Hepatic stellate cell (primary cell): ENCODE results near the gene UNC13B.
A peak's percentile ranks its signal among the peaks of the same experiment; 100 is the strongest.

Source experiments
- DNase-seq: peaks from one replicate; pipeline ENCODE4 v3.0.0; 2011; ENCODE audit warnings: low spot score

The UNC13B gene

DNA sequence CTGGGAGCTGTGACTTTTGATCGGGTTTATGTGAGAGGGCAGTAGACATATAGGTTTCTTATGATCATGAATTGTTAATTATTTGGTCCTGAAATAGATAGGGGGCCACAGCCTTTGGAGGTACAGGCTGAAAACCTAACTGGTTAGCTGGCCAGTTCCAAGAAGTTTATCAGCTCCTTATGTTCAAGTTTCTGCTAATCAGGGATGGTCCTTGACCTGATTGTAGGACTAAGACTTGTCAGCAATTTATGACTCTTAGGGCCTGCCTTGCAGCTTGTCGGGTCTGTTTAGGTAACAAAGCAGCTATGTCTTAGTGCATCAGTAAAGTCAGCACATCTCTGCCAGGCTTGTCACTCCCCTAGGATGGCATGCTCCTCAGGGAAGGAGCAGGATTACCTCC, 176.3 kb downstream of the UNC13B start:
- no peak for DNase-seq

DNA sequence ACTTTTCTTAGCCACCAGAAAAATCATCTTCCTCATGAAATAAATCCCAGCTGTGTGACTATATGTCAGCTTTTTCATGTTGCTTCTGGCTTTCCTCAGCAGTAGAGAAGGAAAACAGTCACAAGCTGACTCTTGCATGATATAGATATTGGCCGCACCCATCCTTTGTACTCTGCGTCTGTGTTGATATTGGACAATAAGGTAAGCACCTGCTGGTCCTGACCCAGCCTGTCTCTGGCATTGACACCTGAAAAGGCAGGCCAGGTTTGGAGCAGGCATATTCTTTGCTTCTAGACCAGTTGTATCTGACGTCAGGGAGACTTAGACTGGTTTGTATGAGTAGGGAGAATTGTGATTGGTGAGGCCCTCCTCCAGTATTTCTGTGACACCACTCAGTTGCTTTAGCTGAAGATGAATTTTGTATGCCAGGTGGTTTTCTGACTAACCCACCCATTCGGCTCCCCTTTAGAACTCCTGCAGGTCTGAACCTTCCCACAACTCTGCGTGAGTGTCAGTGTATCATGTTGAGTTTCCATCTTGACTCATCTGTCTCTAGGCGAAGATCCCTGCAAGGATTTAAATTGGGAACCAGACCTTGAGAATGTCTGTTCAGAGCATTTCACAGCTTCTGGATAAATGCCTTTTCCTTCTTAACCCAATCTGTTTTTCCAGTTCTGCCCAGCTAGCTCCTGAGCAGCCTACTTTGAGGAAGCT, 176.9 kb downstream of the UNC13B start:
- DNase-seq, result no peak

DNA sequence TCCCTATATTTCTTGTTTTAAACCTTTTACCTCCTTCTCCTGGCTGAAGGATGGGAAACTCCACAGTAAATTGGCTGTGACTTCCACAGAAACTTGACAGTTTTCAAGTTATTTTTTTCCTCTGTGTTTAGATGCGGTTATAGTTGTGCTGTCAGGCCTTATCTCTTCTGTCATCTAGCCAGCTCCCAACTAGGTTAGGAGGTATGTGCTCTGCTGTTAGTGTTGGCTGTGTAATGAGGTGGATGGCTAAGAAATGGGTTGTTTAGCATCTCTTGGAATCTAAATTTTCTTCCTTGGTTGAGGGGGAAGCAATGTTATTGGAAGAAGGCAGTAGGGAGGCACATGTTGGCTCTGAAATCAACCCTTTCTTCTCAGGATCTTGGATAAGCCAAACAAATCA, 178.2 kb downstream of the UNC13B start:
- no peak for DNase-seq

DNA sequence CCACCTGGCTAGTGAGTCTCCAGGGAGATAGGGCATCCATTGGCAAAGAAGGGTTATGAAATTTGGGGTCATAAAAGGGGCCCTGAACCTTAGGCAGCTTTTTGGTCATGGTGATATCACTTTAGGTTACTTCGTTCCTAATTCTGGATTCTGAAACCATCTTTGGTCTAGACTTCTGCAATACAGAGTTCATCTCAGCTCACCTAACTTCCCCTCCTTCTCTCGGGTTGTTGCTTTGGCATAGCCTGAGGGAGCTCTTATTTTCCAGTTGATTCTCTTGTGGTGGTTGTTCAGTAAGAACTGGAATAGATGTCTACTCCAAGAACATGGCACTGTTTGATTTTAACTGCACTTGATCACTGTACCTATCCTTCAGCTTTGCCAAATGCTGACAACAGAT, 179.2 kb downstream of the UNC13B start:
- DNase-seq, result no peak

DNA sequence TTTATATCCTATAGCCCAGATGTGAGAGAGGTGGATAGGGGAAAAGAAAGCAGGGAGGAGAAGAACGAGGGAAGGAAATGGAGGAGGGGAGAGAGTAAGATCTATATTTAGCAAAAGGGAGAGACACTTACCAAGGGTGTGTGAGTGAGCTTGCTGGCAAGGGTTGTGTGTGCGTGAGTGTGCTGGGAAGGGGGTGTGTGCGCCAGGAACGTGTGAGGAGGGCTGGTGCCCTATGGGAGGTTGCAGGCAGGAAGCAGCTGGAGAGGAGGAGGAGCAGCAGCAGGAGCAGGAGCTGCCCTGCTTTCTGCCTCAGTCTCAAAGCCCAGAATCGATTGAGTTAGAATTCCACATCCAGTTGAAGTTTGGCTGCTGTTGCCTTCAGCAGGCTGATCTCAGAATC, 179.8 kb downstream of the UNC13B start:
- peak; percentile 57 for DNase-seq

DNA sequence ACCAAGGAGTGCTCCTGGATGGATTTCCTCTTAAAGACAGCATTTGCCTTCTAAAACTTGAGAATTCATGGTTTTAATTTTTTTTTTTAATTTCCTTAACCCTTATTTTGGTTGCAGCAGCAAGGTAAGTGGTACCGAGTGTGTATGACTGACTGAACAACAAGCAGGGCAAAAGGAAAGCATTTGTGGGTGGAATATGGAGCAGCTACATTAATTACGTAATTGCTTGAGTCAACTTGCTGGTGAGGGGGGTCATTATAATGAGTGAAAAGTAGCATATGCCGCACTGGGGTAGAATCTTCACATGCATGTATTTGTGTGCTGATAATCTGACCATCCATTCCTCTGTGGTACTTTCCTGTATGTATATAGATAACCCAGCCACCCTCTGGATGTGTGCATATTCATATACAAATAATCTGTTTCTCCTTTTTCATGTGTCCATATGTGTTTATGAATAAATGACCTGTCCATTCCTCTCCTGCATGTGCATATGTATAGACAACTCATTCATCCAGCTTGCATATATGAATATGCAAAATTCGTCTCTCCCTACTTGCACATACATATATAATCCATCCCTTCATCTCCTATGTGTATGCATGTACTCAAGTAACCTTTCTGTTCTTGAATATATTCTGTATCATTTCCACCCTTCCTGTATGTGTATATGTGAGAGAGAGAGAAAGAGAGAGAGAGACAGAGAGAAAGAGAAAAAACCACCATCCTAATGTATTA, 180.6 kb downstream of the UNC13B start:
- DNase-seq, result no peak

DNA sequence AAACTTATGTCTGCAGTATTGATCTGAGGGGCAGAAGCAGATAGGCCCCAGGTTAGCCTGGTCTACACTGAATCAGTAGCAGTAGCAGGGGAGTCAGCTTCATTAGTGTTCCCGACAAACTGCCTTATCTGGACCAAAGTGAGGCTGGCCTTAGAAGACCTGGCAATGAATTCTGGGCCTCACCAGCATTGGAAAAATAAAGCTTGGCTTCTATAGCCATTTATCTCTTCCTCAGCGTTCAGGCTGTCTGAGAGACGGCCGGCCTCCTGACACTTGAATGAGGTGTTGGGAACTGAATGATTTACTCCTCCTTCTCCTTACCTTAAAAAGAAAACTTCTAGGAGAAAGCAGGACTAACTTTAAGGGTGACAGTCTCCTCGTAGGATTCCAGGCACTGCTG, 186.3 kb downstream of the UNC13B start:
- DNase-seq, result no peak

DNA sequence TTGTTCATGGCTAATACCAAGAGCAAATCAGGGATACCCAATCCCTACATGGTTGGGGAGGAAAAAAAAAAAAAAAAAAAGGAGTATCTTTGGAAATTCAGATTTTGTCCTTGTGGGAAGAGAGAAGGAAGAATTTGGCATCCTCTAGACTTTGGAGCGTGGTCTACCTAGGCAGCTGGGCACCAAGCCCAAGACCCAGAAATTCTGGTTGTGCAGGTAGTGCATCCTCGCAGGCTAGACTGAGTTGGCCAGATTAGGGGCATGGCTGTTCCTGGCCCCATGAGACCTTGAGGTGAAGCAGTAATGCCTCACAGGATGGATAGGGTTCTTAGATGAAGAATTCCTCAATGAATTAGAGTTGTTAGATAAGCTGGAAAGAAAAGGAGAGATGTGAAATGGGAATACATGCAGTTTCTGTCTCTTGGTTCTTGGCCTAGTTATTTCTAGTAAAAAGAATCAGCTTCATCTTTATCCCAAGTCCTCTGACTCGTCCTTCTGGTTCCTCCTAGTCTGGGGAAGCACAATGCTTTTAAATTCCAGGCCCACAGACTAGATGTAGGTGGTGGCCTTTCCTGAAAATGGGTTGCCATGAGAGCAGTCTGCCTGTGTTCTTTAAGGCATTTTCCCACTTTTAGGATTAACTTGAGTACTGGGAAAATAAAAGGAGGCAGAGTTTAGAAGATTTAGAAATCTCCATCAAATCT, 187.6 kb downstream of the UNC13B start:
- DNase-seq, result no peak

DNA sequence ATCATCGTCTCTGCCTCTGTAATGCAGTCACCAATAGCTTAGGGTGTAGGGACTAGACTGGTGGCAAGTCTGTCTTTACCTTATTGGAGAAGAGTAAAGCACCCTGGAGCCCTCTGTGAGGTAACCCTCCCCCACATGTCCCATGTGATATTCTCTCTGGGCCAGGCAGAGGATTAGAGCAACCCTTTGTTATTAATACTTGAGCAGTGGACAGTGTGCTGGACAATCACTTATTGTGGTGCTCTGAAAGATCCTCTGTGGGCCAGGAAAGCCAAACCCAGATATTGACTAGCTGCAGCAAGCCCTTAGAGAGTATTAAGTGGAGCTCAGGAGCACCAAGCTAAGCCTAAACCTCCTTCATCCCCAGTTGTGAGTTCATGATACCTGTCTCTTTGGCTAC, 188.4 kb downstream of the UNC13B start:
- no peak for DNase-seq

DNA sequence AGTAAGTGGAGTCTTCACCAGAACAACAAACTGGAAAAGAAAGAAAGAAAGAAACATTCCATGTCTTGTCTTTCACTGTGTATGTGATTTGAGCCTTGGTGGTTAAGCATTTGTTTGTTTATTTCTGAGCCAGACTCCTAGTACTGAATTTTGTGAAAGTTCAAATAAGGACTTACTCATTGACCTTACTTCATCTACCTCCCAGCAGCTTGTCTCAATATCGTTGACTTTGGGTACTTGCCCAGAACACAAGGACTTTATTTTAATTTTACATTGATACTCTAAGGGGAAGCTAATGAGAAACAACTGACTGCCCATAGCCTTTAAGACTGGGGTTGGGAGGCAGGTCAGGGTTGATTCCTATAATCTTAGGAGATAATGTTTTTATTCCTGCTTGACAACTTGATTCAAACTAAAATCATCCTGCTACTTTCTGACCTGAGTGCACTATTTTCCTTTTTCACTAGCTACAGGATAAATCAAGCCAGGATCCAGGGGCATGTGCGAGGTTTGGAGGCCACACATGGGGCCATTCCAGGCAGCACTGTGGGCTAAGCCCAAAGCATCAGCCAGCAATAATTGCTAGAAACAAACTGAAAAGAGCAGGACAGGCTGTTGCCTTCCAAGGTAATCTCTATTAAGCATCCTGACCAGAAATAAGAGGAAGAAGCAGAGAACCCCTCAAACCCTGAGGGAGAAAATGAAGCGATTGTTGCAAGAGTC, 189.2 kb downstream of the UNC13B start:
- peak; percentile 17 for DNase-seq

DNA sequence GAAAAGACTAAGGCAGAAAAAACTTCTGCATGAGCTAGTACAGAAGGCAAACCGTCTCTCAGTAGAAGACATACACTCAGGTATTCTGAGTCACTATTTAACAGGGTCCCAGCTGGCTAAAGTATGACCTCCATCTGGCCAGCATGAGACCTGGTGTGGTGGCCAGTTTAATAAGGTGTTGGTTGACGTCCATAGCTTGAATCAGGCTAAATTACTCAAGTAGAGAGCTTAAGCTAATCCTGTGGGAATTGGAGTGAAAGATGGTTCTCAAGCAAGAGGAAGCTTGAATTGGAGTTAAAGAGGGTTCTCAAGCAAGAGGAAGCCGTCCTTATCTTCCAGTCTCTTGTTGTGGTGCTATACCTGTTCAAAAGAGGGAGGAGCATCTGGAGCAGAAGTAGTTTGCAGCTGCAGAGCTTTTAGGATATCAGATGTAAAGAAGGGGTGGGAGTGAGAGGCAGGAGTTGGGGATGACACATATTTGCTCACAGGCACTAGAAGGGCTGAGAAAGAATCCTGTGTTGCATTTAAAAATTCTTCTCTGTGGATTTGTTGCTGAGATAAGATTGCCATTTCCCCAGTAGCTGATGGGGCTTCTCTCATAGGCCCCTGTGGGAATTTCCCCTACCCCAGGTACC, 192.0 kb downstream of the UNC13B start:
- no peak for DNase-seq

DNA sequence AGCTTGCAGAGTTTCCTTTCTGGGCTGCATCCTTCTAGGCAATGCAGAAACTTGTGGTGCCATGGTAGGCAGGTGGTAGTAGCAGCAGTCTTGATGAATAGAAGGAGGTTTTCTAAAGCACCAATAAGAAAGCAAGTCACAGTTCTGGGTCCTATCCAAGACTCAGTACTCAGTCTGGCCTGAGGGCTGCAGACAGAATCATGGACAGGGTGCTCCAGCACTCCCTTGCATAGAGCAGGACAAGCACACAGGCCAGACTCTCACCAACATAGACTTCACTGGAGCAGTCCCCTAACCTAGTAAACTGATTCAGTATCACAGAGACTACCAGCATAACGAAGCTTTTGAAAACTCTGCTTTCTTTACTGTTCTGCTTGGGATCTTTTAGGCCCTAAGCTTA, 194.1 kb downstream of the UNC13B start:
- DNase-seq, result no peak

DNA sequence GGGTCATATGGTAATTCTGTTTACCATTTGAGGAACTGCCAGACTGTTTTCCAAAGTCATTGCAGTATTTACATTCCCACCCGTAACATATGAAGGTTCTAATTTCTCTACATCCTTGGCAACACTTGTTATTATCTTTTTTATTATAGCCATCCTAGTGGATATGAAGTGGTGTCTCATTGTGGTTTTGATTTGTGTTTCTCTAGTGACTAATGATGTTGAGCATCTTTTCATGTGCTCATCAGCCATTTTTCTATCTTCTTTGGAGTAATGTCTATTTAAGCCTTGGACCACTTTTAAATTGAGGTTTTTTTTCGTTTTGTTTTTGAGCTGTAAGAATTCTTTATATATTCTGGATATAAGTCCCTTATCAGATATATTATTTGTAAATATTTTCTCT, 195.3 kb downstream of the UNC13B start:
- DNase-seq, result no peak

DNA sequence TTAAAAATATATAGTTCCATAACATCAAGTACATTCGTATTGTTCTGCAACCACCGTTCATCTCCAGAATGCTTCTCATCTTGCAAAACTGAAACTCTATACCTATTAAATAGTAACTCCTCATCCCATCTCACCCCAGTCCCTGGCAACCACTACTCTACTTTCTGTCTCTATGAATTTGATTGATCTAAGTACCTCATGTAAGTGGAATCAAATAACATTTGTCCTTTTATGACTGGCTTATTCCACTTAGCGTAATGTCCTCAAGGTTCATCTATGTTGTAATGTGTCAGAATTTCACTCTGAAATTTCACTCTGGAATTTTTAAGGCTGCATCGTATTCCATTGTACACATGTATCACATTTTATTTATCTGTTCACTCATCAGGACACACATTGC, 196.0 kb downstream of the UNC13B start:
- no peak for DNase-seq

DNA sequence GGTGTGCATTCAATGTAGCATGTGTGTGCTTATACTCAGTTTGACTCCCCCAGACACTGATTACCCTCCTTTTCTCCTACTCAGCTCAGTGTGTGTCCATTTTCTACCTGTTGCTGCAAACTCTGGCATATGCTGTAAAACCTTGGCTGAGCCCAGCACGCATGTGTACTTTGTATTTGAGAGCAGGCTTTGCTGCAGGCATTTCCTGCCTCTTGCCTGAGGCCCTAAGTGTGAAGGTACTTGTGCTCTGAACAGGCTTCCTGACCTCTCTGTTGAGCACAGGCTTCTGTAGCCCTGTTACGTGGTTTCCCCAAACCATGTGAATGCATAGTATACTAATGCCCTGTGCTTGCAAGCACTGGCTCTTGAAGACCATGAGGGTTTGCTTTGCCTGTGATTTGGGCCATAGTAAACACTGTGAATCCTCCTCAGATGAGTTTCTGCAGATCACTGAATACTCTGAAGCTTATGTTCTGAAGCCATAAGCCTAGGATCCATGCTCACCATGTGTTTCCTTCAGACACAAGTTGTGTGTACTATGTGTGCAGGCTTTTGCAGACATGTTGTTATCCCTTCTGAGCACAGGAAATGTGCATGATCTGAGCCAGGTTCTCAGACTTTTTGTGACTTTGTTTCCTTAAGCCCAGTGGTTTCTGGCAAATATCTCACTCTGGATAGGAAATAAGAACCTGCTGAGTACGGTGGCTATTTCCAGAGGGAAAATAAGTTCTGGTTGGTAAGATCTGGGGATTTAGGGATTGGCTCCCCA, 203.2 kb downstream of the UNC13B start:
- no peak for DNase-seq

DNA sequence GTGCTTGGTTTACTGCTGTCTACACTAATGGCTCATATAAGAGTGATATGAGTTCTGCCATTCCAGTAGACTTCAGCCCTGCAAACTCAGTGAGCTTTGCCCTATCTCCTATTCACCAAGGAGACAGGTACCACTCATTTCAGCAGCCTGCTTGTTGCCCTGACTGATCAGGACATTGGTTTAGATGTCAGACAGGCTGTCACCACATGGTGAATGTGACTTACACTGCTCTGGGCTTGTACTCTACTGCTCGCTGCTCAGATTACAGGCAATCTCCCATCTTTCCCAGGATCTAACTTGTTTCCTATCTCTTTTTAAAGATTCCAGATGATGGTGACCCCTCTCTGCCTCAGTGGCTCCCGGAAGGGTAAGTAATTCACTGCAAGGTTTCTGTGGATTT, 204.8 kb downstream of the UNC13B start:
- DNase-seq, result no peak

DNA sequence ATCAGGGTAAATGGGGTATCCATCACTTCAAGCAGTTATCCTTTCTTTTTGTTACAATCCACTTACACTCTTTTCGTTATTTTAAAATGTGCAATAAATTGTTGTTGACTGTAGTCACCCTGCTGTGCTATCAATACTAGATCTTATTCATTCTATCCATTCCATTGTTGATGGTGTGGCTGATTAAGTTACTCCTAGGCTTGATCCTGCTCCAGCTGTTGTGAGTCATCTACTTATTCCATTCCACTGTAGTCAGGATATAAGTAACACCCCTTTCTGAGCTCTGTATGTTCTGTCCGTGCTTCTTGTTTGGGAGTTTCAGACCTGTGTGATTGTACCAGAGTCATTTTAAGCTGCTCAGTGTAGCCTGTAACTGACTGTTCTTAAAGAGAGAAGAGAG, 205.6 kb downstream of the UNC13B start:
- peak; percentile 59 for DNase-seq

DNA sequence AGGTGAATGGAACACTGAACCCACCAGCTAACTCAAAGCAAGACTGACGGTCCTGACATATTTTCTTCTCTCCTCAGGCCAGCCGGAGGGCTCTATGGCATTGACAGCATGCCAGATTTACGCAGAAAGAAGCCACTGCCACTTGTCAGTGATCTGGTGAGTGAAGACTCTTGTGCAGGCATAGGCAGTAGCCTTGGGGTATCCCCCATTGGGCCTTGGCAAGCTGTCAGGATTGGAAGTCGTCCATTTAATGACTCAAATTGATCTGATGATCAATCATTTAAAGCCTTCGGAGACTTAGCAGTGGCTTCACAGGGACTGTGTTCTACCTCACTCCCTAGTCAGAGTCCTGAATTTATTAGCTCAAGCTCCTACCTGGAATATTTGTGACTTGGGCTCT, 208.4 kb downstream of the UNC13B start:
- DNase-seq, result no peak

DNA sequence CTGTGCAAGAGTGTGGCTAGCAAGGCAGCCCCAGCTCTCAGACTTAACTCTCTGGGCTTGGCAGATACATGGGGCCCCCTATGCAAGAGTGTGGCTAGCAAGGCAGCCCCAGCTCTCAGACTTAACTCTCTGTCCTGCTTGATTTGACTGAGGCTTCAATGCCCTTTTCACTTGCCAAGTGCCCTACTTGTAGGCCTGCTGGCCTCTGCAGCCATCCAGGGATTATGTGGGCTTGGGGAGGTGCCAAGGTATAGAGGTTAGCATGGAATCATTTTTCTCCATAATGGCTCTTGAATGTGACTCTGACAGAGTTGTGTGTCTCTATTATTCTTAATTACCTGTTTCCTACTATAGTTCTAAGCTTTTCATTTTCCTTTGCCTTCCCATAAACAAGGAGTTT, 212.6 kb downstream of the UNC13B start:
- no peak for DNase-seq

DNA sequence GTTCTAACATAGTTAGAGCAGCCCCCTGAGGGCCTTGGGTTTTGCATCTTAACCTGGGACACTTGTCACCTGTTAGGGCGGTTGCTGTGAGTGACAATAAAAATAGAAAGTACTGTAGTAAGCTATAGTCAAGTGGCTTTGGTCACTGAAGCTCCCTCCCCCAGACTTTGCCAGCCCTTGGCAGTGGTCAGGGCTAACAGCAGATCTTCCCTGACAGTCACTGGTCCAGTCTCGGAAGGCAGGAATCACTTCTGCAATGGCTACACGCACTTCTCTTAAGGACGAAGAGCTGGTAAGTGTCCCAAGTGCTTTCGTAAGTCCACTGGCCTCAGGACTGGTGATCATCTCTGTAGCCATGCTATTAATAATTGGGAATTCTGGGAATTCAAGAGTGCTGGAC, 213.1 kb downstream of the UNC13B start:
- DNase-seq, result no peak

DNA sequence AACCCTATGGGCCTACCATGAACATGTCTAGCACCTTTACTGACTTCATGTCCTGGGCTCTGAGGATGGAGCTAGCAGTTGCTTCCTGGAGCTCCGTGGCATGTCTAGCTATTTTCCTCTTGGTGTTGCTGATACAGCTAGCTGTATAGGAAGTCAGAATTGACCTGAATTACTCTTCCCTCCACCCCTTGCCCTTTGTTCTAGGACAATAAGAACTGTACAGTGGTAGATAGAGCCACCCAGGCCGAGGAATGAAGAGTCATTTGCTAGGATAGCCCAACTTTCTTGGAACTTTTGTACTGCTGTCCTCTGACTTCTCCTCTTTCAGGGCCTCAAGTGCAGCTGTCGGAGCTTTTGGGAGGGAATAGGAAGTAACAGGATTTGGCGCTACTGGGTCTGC, 218.2 kb downstream of the UNC13B start:
- no peak for DNase-seq
